Astrocyte (in vitro differentiated cells and primary cell): ENCODE results near the gene KIF21B. TPM values are rescaled to one million over a fixed set of nuclear protein-coding genes. Genes with fewer than 3 reads are reported as not detected.

ENCODE experiments used
- DNase-seq: peaks from one replicate; pipeline ENCODE4 v3.0.0-alpha.2; 2010; ENCODE audit warnings: low read depth
- FAIRE-seq: peaks from 2 replicates; lab custom pipeline; 2011; peaks lifted over from hg19 to GRCh38; lab: Jason Lieb, UNC
- H2AFZ ChIP-seq: 2 replicates; pipeline ENCODE4 v1.6.0; 2012; ENCODE audit warnings: low read depth, low read length, inconsistent platforms
- H3K27ac ChIP-seq: 2 replicates; pipeline ENCODE4 v1.5.1; 2011; ENCODE audit warnings: low read depth, low read length, inconsistent platforms
- H3K27me3 ChIP-seq: 2 replicates; pipeline ENCODE4 v1.6.0; 2011; ENCODE audit warnings: low read length, inconsistent platforms; ENCODE audit not compliant: insufficient read depth
- H3K36me3 ChIP-seq: 2 replicates; pipeline ENCODE4 v1.5.1; 2011; ENCODE audit warnings: low read length, inconsistent platforms; ENCODE audit not compliant: insufficient read depth
- H3K4me1 ChIP-seq: 2 replicates; pipeline ENCODE4 v1.5.1; 2011; ENCODE audit warnings: low read length, inconsistent platforms; ENCODE audit not compliant: insufficient read depth
- H3K4me2 ChIP-seq: 2 replicates; pipeline ENCODE4 v1.6.0; 2012; ENCODE audit warnings: low read length, inconsistent platforms
- H3K4me3 ChIP-seq: 2 replicates; pipeline ENCODE4 v1.5.1; 2011; ENCODE audit warnings: low read depth, mild to moderate bottlenecking, low read length, inconsistent platforms; ENCODE audit not compliant: insufficient read depth
- H3K79me2 ChIP-seq: 2 replicates; pipeline ENCODE4 v1.6.0; 2012; ENCODE audit warnings: mild to moderate bottlenecking, low read length, inconsistent platforms; ENCODE audit not compliant: insufficient read depth
- H3K9ac ChIP-seq: 2 replicates; pipeline ENCODE4 v1.6.0; 2012; ENCODE audit warnings: mild to moderate bottlenecking, low read length, inconsistent platforms
- H3K9me3 ChIP-seq: 2 replicates; pipeline ENCODE4 v1.5.1; 2012; ENCODE audit warnings: low read depth, mild to moderate bottlenecking, low read length, inconsistent platforms; ENCODE audit not compliant: insufficient read depth
- H4K20me1 ChIP-seq: 2 replicates; pipeline ENCODE4 v1.6.0; 2012; ENCODE audit warnings: low read length, inconsistent platforms; ENCODE audit not compliant: insufficient read depth
- H3K27ac Mint-ChIP-seq: one replicate; pipeline ENCODE4 v1.8.0; 2021; ENCODE audit warnings: mild to moderate bottlenecking, mixed read lengths; ENCODE audit not compliant: unreplicated experiment
- H3K27me3 Mint-ChIP-seq: one replicate; pipeline ENCODE4 v1.8.0; 2021; ENCODE audit warnings: low read depth, mixed read lengths; ENCODE audit not compliant: unreplicated experiment
- H3K36me3 Mint-ChIP-seq: one replicate; pipeline ENCODE4 v1.8.0; 2021; ENCODE audit warnings: low read depth, mixed read lengths; ENCODE audit not compliant: unreplicated experiment
- H3K4me1 Mint-ChIP-seq: one replicate; pipeline ENCODE4 v1.8.0; 2021; ENCODE audit warnings: low read depth, mixed read lengths; ENCODE audit not compliant: unreplicated experiment
- H3K4me3 Mint-ChIP-seq: one replicate; pipeline ENCODE4 v1.8.0; 2021; ENCODE audit warnings: mild to moderate bottlenecking, moderate library complexity, mixed read lengths; ENCODE audit not compliant: unreplicated experiment
- H3K9me3 Mint-ChIP-seq: one replicate; pipeline ENCODE4 v1.8.0; 2021; ENCODE audit warnings: mild to moderate bottlenecking, mixed read lengths; ENCODE audit not compliant: unreplicated experiment
- CTCF ChIP-seq: IDR thresholded peaks from 2 replicates; pipeline ENCODE4 v1.5.1; 2011; ENCODE audit warnings: low read depth, mild to moderate bottlenecking, inconsistent platforms, low read length, moderate library complexity; ENCODE audit not compliant: insufficient read depth
- EZH2 ChIP-seq: IDR thresholded peaks from 2 replicates; pipeline ENCODE4 v1.6.1; 2012; ENCODE audit warnings: mild to moderate bottlenecking, low read length, inconsistent platforms; ENCODE audit not compliant: insufficient read depth
- total RNA-seq: library from RNA; stranded (reverse); gene quantifications from 2 replicates; pipeline ENCODE4 v1.2.1, GENCODE V29; 2021

KIF21B gene
- total RNA-seq, 1 donor from 2014 or later, result 4.7 TPM

DNA sequence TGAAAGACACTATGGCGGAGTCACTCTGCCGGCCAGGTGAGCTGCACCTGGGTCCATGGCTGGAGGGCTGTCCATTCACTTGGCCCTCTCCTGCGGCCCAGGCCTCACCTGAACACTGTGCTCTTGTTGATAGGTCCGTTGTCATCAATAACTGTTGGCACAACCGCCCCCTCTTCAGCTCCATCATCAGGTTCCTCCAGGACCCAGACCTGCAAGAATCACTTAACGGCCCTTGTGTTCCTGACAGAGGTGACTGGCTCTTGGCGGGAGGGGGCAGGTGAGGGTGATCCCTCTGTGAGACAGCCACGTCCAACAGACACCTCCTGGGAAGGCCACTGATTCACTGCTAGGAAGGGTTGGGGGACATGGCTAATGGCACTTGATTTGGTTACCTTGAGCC lies 73.9 kb downstream of the KIF21B start:
- H3K4me3 Mint-ChIP-seq, result no peak overlapping the region
- no peaks in the 10 kb centered on the region for H3K4me1 ChIP-seq
- TF ChIP-seq EZH2 (no peak), CTCF (no peak)

GRCh38 chr1:200947059-200947566 lies 76.4 kb downstream of the KIF21B start:
- Histone ChIP-seq H3K79me2 (no peaks in the 10 kb centered on the region), H3K27me3 (no peaks in the 10 kb centered on the region), H4K20me1 (no peaks in the 10 kb centered on the region), H3K4me1 (no peaks in the 10 kb centered on the region), H3K27ac (no peak overlapping the region), H3K36me3 (no peaks in the 10 kb centered on the region), H3K4me3 (no peak overlapping the region), H3K9ac (no peak overlapping the region), H2AFZ (no peak overlapping the region), H3K9me3 (peaks cover 14% of the 10 kb centered on the region), H3K4me2 (no peak overlapping the region)
- Mint-ChIP-seq H3K4me1 (peaks cover 5% of the 10 kb centered on the region), H3K36me3 (peaks cover 5% of the 10 kb centered on the region), H3K27ac (no peak overlapping the region), H3K27me3 (no peaks in the 10 kb centered on the region), H3K9me3 (peaks cover 12% of the 10 kb centered on the region), H3K4me3 (no peak overlapping the region)
- DNase-seq, result no peak
- FAIRE-seq, result no peak
- TF ChIP-seq CTCF (no peak), EZH2 (no peak)

More for the DNA sequence above, 73.9 kb downstream of the KIF21B start:
- Mint-ChIP-seq H3K27me3 (peaks cover 3% of the 10 kb centered on the region), H3K27ac (no peak overlapping the region), H3K36me3 (peaks cover 5% of the 10 kb centered on the region), H3K4me1 (peaks cover 5% of the 10 kb centered on the region), H3K9me3 (peaks cover 12% of the 10 kb centered on the region)
- Histone ChIP-seq H2AFZ (no peak overlapping the region), H3K9ac (no peak overlapping the region), H3K27ac (no peak overlapping the region), H3K27me3 (no peaks in the 10 kb centered on the region), H3K36me3 (no peaks in the 10 kb centered on the region), H3K79me2 (no peaks in the 10 kb centered on the region), H3K9me3 (peaks cover 14% of the 10 kb centered on the region), H3K4me3 (no peak overlapping the region), H3K4me2 (no peak overlapping the region), H4K20me1 (no peaks in the 10 kb centered on the region)
- no peak for FAIRE-seq
- DNase-seq, result no peak

GRCh38 chr1:200945111-200945510 lies 78.4 kb downstream of the KIF21B start:
- Histone ChIP-seq H4K20me1 (no peaks in the 10 kb centered on the region), H3K4me2 (no peak overlapping the region), H2AFZ (no peak overlapping the region), H3K79me2 (no peaks in the 10 kb centered on the region), H3K27me3 (no peaks in the 10 kb centered on the region), H3K27ac (no peak overlapping the region), H3K36me3 (no peaks in the 10 kb centered on the region), H3K9ac (no peak overlapping the region), H3K9me3 (peaks cover 14% of the 10 kb centered on the region), H3K4me1 (no peaks in the 10 kb centered on the region), H3K4me3 (no peak overlapping the region)
- peak overlapping the region; percentile 70 for H3K27ac Mint-ChIP-seq
- no peaks in the 10 kb centered on the region for H3K27me3 Mint-ChIP-seq
- no peak overlapping the region for H3K4me3 Mint-ChIP-seq
- H3K4me1 Mint-ChIP-seq, result peaks cover 5% of the 10 kb centered on the region
- peaks cover 12% of the 10 kb centered on the region for H3K9me3 Mint-ChIP-seq
- TF ChIP-seq EZH2, result no peak
- no peak for TF ChIP-seq CTCF
- FAIRE-seq (no peak), DNase-seq (no peak)
- peaks cover 5% of the 10 kb centered on the region for H3K36me3 Mint-ChIP-seq
